ENCODE results near the gene NFE2L1. TPM values are rescaled to one million over a fixed set of nuclear protein-coding genes. Genes with fewer than 3 reads are reported as not detected.

Gene NFE2L1
- total and polyA plus RNA-seq, 12 donors = 62.0 to 432 (median 245) TPM

- peak in 1 of 2 donors; percentile 58 for TF ChIP-seq POLR2A (IDR thresholded peaks at IDR 0.05)
- TF ChIP-seq CTCF (IDR thresholded peaks at IDR 0.05) = peak in 1 of 6 experiments; percentile 1
- 0% methylated on average over 5 to 77 of the region's 79 CpGs for WGBS, 4 donors
Measured at GRCh38 chr17:48101012-48101720, 53.0 kb downstream of the NFE2L1 start, which contains the start of gene CBX1. Gene CBX1 (minus strand): TSS chr17:48101478. CDS start chr17:48077004, 24,474 bp downstream.

GRCh38 chr17:48102043-48102750 lies 54.0 kb downstream of the NFE2L1 start:
- 80 to 85% (median 83%) methylated on average over 19 of the region's 19 CpGs for WGBS, 4 donors
- H3K4me1 ChIP-seq (replicated peaks in 1 of 2) = peaks cover 0 to 25% of the 10 kb centered on the region in 2 donors

More at GRCh38 chr17:48101012-48101720, 53.0 kb downstream of the NFE2L1 start, which contains the start of gene CBX1:
- Histone ChIP-seq H3K36me3 (replicated peaks in 1 of 2) (no peaks in the 10 kb centered on the region), H3K9me3 (replicated peaks in 1 of 3) (no peaks in the 10 kb centered on the region), H3K4me3 (peak within 1 kb of the TSS; percentile 35 to 95 (median 79)), H3K27me3 (no peaks in the 10 kb centered on the region), H3K4me1 (replicated peaks in 1 of 2) (peaks cover 0 to 18% of the 10 kb centered on the region in 2 donors), H3K27ac (peak within 1 kb of the TSS; percentile 65 to 86 (median 77))
- intact Hi-C loops (cut with DNase I) = no loop called here
- DNase-seq = peak; percentile 92 to 95 (median 94)

GRCh38 chr17:48102798-48103715 lies 54.9 kb downstream of the NFE2L1 start:
- Histone ChIP-seq H3K27me3 (no peaks in the 10 kb centered on the region), H3K9me3 (replicated peaks in 1 of 3) (no peaks in the 10 kb centered on the region), H3K4me1 (replicated peaks in 1 of 2) (peaks cover 0 to 26% of the 10 kb centered on the region in 2 donors), H3K27ac (peak overlapping the region in 1 of 5 donors; percentile 3), H3K36me3 (replicated peaks in 1 of 2) (no peaks in the 10 kb centered on the region), H3K4me3 (no peak overlapping the region)
- peak in 3 of 7 donors; percentile 16 to 44 (median 31) for DNase-seq
- no peak for TF ChIP-seq CTCF (IDR thresholded peaks at IDR 0.05)
- TF ChIP-seq POLR2A (IDR thresholded peaks at IDR 0.05) = no peak
- WGBS, 4 donors = 69 to 81% (median 76%) methylated on average over 14 of the region's 14 CpGs
- intact Hi-C loops (cut with DNase I) = no loop called here

More at GRCh38 chr17:48102043-48102750, 54.0 kb downstream of the NFE2L1 start:
- Histone ChIP-seq H3K9me3 (replicated peaks in 1 of 3) (no peaks in the 10 kb centered on the region), H3K36me3 (replicated peaks in 1 of 2) (no peaks in the 10 kb centered on the region), H3K27ac (peak overlapping the region in 2 of 5 donors; percentile 15 to 82), H3K4me3 (no peak overlapping the region), H3K27me3 (no peaks in the 10 kb centered on the region)
- TF ChIP-seq POLR2A (IDR thresholded peaks at IDR 0.05) (no peak), CTCF (IDR thresholded peaks at IDR 0.05) (no peak)
- DNase-seq = no peak
- intact Hi-C loops (cut with DNase I) = no loop called here
